Adrenal gland (tissue), 12 donors: Measurements from ENCODE around the gene SEMA5A. TPM values are rescaled to one million over a fixed set of nuclear protein-coding genes. Genes with fewer than 3 reads are reported as not detected.

Experiments
- DNase-seq, 7 donors: peaks; one replicate each; pipeline ENCODE4 v3.0.0-alpha.2; 2019 to 2020
- H3K27ac ChIP-seq, 5 donors: fragments of 200-600 bp; sonication (generic) in 4 of 5; 1 replicate in 3 of 5; 2 replicates in 2 of 5; pipeline versions ENCODE4 v1.5.1 to v1.8.0; 2016 to 2020; ENCODE audit warnings: mild to moderate bottlenecking in 1 of 5
- H3K27me3 ChIP-seq: fragments of 200-600 bp; 2 replicates; pipeline ENCODE4 v1.8.0; 2021
- H3K36me3 ChIP-seq, 2 donors: fragments of 200-600 bp; replicated peaks in 1 of 2; 1 replicate in 1 of 2; 2 replicates in 1 of 2; pipeline versions ENCODE4 v1.5.1 to v1.8.0; 2018 to 2022
- H3K4me1 ChIP-seq, 2 donors: fragments of 200-600 bp; replicated peaks in 1 of 2; 1 replicate in 1 of 2; 2 replicates in 1 of 2; pipeline versions ENCODE4 v1.5.1 to v1.8.0; 2018 to 2021
- H3K4me3 ChIP-seq, 4 donors: fragments of 200-600 bp; sonication (generic) in 3 of 4; one replicate each; pipeline ENCODE4 v1.5.1; 2016 to 2018
- H3K9me3 ChIP-seq, 3 donors: fragments of 200-600 bp; sonication (generic) in 1 of 3; replicated peaks in 1 of 3; 1 replicate in 2 of 3; 2 replicates in 1 of 3; pipeline versions ENCODE4 v1.5.1 to v1.8.0; 2016 to 2021
- CTCF ChIP-seq, 6 experiments: fragments of 450-650 bp in 4 of 6; fragments of 200-600 bp in 2 of 6; sonication (generic) in 1 of 6; IDR thresholded peaks; 1 replicate in 5 of 6; 2 replicates in 1 of 6; pipeline versions ENCODE4 v1.5.1 to v1.8.0; 2016 to 2021; ENCODE audit warnings: antibody characterized with exemption in 6 of 6, mild to moderate bottlenecking in 2 of 6, moderate library complexity in 1 of 6
- POLR2A ChIP-seq, 2 donors: fragments of 450-650 bp; IDR thresholded peaks; one replicate each; pipeline ENCODE4 v1.6.1; 2017; ENCODE audit warnings: antibody characterized with exemption in 2 of 2, mild to moderate bottlenecking in 2 of 2, moderate library complexity in 1 of 2
- WGBS, 4 donors: extraction: QIAGEN DNeasy Blood & Tissue Kit in 2 of 4; methylation state at CpG; one replicate each; pipeline versions ENCODE4 v1.1.5 to v1.1.7; 2013 to 2017; 5-methylcytosine and 5-hydroxymethylcytosine counted together
- intact Hi-C, 2 donors: fragments of 100-400 bp; cut with DNase I; formaldehyde crosslinking; loops; one replicate each; pipeline versions ENCODE4 v1.14.1 to v1.15.0; 2022 to 2023
- polyA plus RNA-seq, 3 donors: library from polyadenylated mRNA; stranded (reverse); fragments of 200-250 nt in 2 of 3; fragments of 350-450 nt in 1 of 3; fragmentation: Illumina TruSeq in 1 of 3; extraction: RNeasy Lipid Tissue Mini Kit (QIAGEN cat#74804) in 1 of 3; gene quantifications; one replicate each; pipeline ENCODE4 v1.2.3, GENCODE V29; 2013 to 2014
- total RNA-seq, 9 donors: library from RNA; depleted of rRNA in 4 of 9; stranded (reverse); fragments of >200 nt in 4 of 9; fragments of 120-200 nt in 1 of 9; fragmentation: NEBNext Ultra II Directional in 1 of 9; extraction: Animal tissue kit (Norgen Biotek cat#: 25700) in 1 of 9; gene quantifications; one replicate each; pipeline versions ENCODE4 v1.1.0 to v1.2.4, GENCODE V29; 2013 to 2023
- donor health status: healthy with polysubstance abuse.
- donor health status: Bipolar disorder and iron deficiency.
- donor health status: DM: yes; HTN: yes; CAD: no.
- donor health status: DM: no; HTN: no; CAD: no.
- donor health status: DM: no; HTN: no; CAD: no.
- donor health status: DM: yes; HTN: yes; CAD: no.

Gene SEMA5A
- total and polyA plus RNA-seq, 12 donors = 0.40 to 6.0 (median 2.6) TPM

- no peak for DNase-seq
- H3K9me3 ChIP-seq = no peaks in the 10 kb centered on the region
- H3K27me3 ChIP-seq = no peaks in the 10 kb centered on the region
- 78 to 93% (median 86%) methylated on average over 2 of the region's 2 CpGs for WGBS, 4 donors
- intact Hi-C loops = no loop called here
- TF ChIP-seq POLR2A (IDR thresholded peaks at IDR 0.05) (no peak), CTCF (IDR thresholded peaks at IDR 0.05) (no peak)
- H3K4me3 ChIP-seq = no peak overlapping the region
- no peaks in the 10 kb centered on the region for H3K4me1 ChIP-seq
- H3K27ac ChIP-seq = no peak overlapping the region
- H3K36me3 ChIP-seq = no peaks in the 10 kb centered on the region
Observed at GRCh38 chr5:9040475-9040874, 505.4 kb downstream of the SEMA5A start.

- no peak overlapping the region for H3K4me3 ChIP-seq
- no peaks in the 10 kb centered on the region for H3K4me1 ChIP-seq
- 77 to 85% (median 78%) methylated on average over 3 of the region's 3 CpGs for WGBS, 4 donors
- DNase-seq = no peak
- no peak overlapping the region for H3K27ac ChIP-seq
- no peaks in the 10 kb centered on the region for H3K9me3 ChIP-seq
- no peaks in the 10 kb centered on the region for H3K27me3 ChIP-seq
- no peak for TF ChIP-seq CTCF (IDR thresholded peaks at IDR 0.05)
- H3K36me3 ChIP-seq = no peaks in the 10 kb centered on the region
- intact Hi-C loops = no loop called here
Observed at GRCh38 chr5:9037048-9037447, 508.8 kb downstream of the SEMA5A start.

GRCh38 chr5:9035346-9035745 lies 510.5 kb downstream of the SEMA5A start:
- Histone ChIP-seq H3K36me3 (no peaks in the 10 kb centered on the region), H3K4me1 (no peaks in the 10 kb centered on the region), H3K27ac (no peak overlapping the region), H3K27me3 (no peaks in the 10 kb centered on the region), H3K9me3 (no peaks in the 10 kb centered on the region), H3K4me3 (no peak overlapping the region)
- DNase-seq = no peak
- intact Hi-C loops = no loop called here
- TF ChIP-seq POLR2A (IDR thresholded peaks at IDR 0.05) = no peak
- TF ChIP-seq CTCF (IDR thresholded peaks at IDR 0.05) = no peak
- 64 to 79% (median 66%) methylated on average over 3 of the region's 3 CpGs for WGBS, 4 donors

GRCh38 chr5:9034649-9035048 lies 511.2 kb downstream of the SEMA5A start:
- Histone ChIP-seq H3K4me1 (no peaks in the 10 kb centered on the region), H3K36me3 (no peaks in the 10 kb centered on the region), H3K27me3 (no peaks in the 10 kb centered on the region), H3K9me3 (no peaks in the 10 kb centered on the region), H3K27ac (no peak overlapping the region), H3K4me3 (no peak overlapping the region)
- intact Hi-C loops = no loop called here
- 60 to 82% (median 74%) methylated on average over 1 of the region's 1 CpG for WGBS, 4 donors
- no peak for DNase-seq
- TF ChIP-seq POLR2A (IDR thresholded peaks at IDR 0.05) = no peak
- no peak for TF ChIP-seq CTCF (IDR thresholded peaks at IDR 0.05)
